Body of pancreas (tissue), 4 donors: ENCODE data around the gene FHL5. TPM values are rescaled to one million over a fixed set of nuclear protein-coding genes. Genes with fewer than 3 reads are reported as not detected.
"Not testable (repeated sequence)": the region's sequence is repeated elsewhere in the genome, so short reads cannot be mapped to it uniquely, and the experiment has no call there.

Experiments used
- ATAC-seq: fragments of 150-250 bp; one replicate; pipeline ENCODE4 v1.9.1; 2016
- DNase-seq, 4 donors: peaks; one replicate each; pipeline ENCODE4 v3.0.0-alpha.2; 2019
- H3K27ac ChIP-seq, 4 donors: fragments of 200-600 bp; sonication (generic); 1 replicate in 3 of 4; 2 replicates in 1 of 4; pipeline versions ENCODE4 v1.5.1 to v1.6.1; 2016 to 2019; ENCODE audit warnings: mild to moderate bottlenecking in 1 of 4, mixed read lengths in 1 of 4, moderate library complexity in 1 of 4
- H3K27me3 ChIP-seq, 2 donors: fragments of 200-600 bp; sonication (generic); one replicate each; pipeline ENCODE4 v1.6.0; 2016; ENCODE audit warnings: mild to moderate bottlenecking in 1 of 2
- H3K36me3 ChIP-seq, 2 donors: fragments of 200-600 bp; sonication (generic); replicated peaks in 1 of 2; 2 replicates each; pipeline ENCODE4 v1.5.1; 2016; ENCODE audit warnings: low read depth in 2 of 2; ENCODE audit not compliant: insufficient read depth in 1 of 2
- H3K4me1 ChIP-seq: fragments of 200-600 bp; sonication (generic); one replicate; pipeline ENCODE4 v1.6.0; 2016
- H3K4me3 ChIP-seq, 2 donors: fragments of 200-600 bp; sonication (generic); 1 replicate in 1 of 2; 2 replicates in 1 of 2; pipeline ENCODE4 v1.5.1; 2016 to 2019
- H3K9me3 ChIP-seq, 3 donors: fragments of 200-600 bp; sonication (generic); 1 replicate in 2 of 3; 2 replicates in 1 of 3; pipeline ENCODE4 v1.5.1; 2016
- CTCF ChIP-seq, 7 experiments: fragments of 450-650 bp in 4 of 7; fragments of 200-600 bp in 3 of 7; sonication (generic) in 3 of 7; IDR thresholded peaks; one replicate each; pipeline ENCODE4 v1.5.1; 2016 to 2019; ENCODE audit warnings: antibody characterized with exemption in 7 of 7
- POLR2A ChIP-seq, 3 donors: fragments of 450-650 bp; IDR thresholded peaks; one replicate each; pipeline ENCODE4 v1.6.1; 2016; ENCODE audit warnings: antibody characterized with exemption in 3 of 3, mild to moderate bottlenecking in 2 of 3
- WGBS, 2 donors: methylation state at CpG; one replicate each; pipeline ENCODE4 v1.1.5; 2017; 5-methylcytosine and 5-hydroxymethylcytosine counted together
- intact Hi-C: fragments of 100-400 bp; cut with DNase I; formaldehyde crosslinking; loops from one replicate; pipeline ENCODE4 v1.15.1; 2023
- total RNA-seq, 2 donors: library from RNA; depleted of rRNA; stranded (reverse); fragments of >200 nt; gene quantifications; one replicate each; pipeline ENCODE4 v1.1.0, GENCODE V29; 2016

Gene FHL5
- total RNA-seq, 2 donors from 2014 or later, result 4.9 to 9.6 TPM

- H3K27ac ChIP-seq, result no peak overlapping the region
- no peak overlapping the region for H3K4me3 ChIP-seq
- H3K27me3 ChIP-seq, result no peaks in the 10 kb centered on the region
- ATAC-seq (no peak), DNase-seq (no peak)
- intact Hi-C loops, result no loop called here
- peaks cover 8 to 32% of the 10 kb centered on the region in 2 donors for H3K36me3 ChIP-seq
- WGBS, 2 donors, result 97% methylated on average over 3 of the region's 3 CpGs
- no peaks in the 10 kb centered on the region for H3K9me3 ChIP-seq
- H3K4me1 ChIP-seq, result no peaks in the 10 kb centered on the region
- TF ChIP-seq CTCF (IDR thresholded peaks at IDR 0.05) (no peak), POLR2A (IDR thresholded peaks at IDR 0.05) (no peak)
These were observed 17.0 kb upstream of the FHL5 start for GRCh38 chr6:96545882-96546281.

- H3K9me3 ChIP-seq, result no peaks in the 10 kb centered on the region
- DNase-seq (no peak), ATAC-seq (no peak)
- H3K4me3 ChIP-seq, result no peak overlapping the region
- no peak for TF ChIP-seq POLR2A (IDR thresholded peaks at IDR 0.05)
- no peak for TF ChIP-seq CTCF (IDR thresholded peaks at IDR 0.05)
- H3K36me3 ChIP-seq, result peaks cover 8 to 43% of the 10 kb centered on the region in 2 donors
- WGBS, 2 donors, result 93 to 96% methylated on average over 4 of the region's 4 CpGs
- no peaks in the 10 kb centered on the region for H3K4me1 ChIP-seq
- no peaks in the 10 kb centered on the region for H3K27me3 ChIP-seq
- no peak overlapping the region for H3K27ac ChIP-seq
- intact Hi-C loops, result no loop called here
These were observed 15.3 kb upstream of the FHL5 start for GRCh38 chr6:96547654-96548053.

GRCh38 chr6:96554558-96554957 is 8.4 kb upstream of the FHL5 start:
- ATAC-seq, result no peak
- H3K27me3 ChIP-seq, result no peaks in the 10 kb centered on the region
- DNase-seq, result no peak
- intact Hi-C loops, result no loop called here
- H3K27ac ChIP-seq, result no peak overlapping the region
- TF ChIP-seq CTCF (IDR thresholded peaks at IDR 0.05) (no peak), POLR2A (IDR thresholded peaks at IDR 0.05) (no peak)
- 80 to 97% methylated on average over 4 of the region's 4 CpGs for WGBS, 2 donors
- H3K4me3 ChIP-seq, result no peak overlapping the region
- H3K4me1 ChIP-seq, result no peaks in the 10 kb centered on the region
- no peaks in the 10 kb centered on the region for H3K9me3 ChIP-seq
- H3K36me3 ChIP-seq, result peaks cover 7 to 37% of the 10 kb centered on the region in 2 donors

GRCh38 chr6:96559740-96560139 is 3.2 kb upstream of the FHL5 start:
- DNase-seq, intact Hi-C loops, ATAC-seq, H3K9me3 ChIP-seq, H3K27ac ChIP-seq, H3K27me3 ChIP-seq, H3K4me1 ChIP-seq, H3K4me3 ChIP-seq, H3K36me3 ChIP-seq: not testable (repeated sequence)
- 94 to 100% methylated on average over 2 of the region's 2 CpGs for WGBS, 2 donors

- no peak for TF ChIP-seq CTCF (IDR thresholded peaks at IDR 0.05)
- TF ChIP-seq POLR2A (IDR thresholded peaks at IDR 0.05), result no peak
- intact Hi-C loops, result no loop called here
- H3K4me1 ChIP-seq, result no peaks in the 10 kb centered on the region
- H3K27ac ChIP-seq, result no peak overlapping the region
- H3K4me3 ChIP-seq, result no peak overlapping the region
- no peaks in the 10 kb centered on the region for H3K27me3 ChIP-seq
- H3K9me3 ChIP-seq, result no peaks in the 10 kb centered on the region
- ATAC-seq (no peak), DNase-seq (no peak)
- no peaks in the 10 kb centered on the region for H3K36me3 ChIP-seq
These were observed 925 bp downstream of the FHL5 start for GRCh38 chr6:96563853-96564252.
